ENCODE measurements around the gene EMC6.

Gene EMC6

DNA sequence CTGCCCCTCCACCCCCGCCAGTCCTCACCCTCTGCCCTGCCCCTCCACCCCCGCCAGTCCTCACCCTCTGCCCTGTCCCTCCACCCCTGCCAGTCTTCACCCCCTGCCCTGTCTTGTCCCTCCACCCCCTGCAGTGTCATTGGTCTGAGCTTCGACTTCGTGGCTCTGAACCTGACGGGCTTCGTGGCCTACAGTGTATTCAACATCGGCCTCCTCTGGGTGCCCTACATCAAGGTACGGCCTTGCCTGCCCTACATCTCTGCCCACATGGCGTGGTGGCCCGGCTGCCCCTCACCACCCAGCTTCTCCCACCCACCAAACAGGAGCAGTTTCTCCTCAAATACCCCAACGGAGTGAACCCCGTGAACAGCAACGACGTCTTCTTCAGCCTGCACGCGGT, 12.3 kb upstream of the EMC6 start:
- DNase-seq (ENCODE audit: low read depth, low spot score) = no peak

DNA sequence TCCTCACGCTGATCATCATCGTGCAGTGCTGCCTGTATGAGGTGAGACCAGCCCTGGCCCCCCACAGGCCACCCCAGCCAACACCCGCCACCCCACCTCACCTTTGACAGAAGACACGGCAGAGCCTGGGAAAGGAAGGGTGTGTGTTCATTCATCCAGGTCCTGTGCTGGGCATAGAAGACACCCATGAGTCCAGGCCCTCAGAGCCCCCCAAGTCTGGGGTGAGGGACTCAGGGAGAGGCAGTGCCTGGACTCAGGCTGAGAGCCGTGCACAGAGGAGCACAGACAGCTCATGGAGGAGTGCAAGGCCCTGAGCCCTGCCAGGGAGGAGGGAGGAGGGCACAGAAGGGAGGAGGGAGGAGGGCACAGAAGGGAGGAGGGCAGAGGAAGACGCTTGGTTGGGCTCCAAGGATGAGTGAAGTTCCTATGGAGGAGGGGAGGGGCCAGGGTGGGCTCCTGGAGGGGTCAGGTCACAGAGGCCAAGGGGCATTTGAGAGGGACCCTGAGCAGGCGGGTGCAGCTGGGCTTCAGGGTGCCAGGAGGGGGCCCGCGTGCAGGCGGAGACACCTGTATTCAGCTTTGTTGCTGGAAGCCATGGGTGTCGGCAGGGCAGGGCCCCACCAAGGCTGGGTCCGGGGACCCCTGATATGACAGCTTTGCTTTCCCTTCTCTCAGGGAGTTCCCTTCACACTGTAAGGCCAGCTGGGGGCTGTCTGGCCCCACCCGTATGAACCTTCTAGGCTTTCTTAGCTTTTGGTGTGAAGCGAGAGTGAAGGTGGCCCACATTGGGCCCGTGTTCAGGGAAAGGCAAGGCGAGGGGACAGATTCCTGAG, 11.6 kb upstream of the EMC6 start:
- no peak for DNase-seq (ENCODE audit: low read depth, low spot score)

DNA sequence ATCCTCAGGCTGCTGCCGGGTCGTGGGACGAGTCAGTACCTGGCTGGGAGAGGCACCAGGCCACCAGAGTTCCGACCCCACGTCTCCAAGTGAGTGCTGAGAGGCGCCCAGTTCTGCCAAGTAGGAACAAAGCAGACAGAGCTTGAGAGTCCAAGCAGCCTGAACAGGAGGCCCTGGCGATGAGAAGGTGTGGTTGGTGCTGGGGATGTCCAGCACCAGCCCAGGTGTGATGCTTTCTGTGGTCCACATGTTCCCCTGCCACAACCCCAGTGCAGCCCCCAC, 11.1 kb upstream of the EMC6 start:
- DNase-seq (ENCODE audit: low read depth, low spot score) = no peak

DNA sequence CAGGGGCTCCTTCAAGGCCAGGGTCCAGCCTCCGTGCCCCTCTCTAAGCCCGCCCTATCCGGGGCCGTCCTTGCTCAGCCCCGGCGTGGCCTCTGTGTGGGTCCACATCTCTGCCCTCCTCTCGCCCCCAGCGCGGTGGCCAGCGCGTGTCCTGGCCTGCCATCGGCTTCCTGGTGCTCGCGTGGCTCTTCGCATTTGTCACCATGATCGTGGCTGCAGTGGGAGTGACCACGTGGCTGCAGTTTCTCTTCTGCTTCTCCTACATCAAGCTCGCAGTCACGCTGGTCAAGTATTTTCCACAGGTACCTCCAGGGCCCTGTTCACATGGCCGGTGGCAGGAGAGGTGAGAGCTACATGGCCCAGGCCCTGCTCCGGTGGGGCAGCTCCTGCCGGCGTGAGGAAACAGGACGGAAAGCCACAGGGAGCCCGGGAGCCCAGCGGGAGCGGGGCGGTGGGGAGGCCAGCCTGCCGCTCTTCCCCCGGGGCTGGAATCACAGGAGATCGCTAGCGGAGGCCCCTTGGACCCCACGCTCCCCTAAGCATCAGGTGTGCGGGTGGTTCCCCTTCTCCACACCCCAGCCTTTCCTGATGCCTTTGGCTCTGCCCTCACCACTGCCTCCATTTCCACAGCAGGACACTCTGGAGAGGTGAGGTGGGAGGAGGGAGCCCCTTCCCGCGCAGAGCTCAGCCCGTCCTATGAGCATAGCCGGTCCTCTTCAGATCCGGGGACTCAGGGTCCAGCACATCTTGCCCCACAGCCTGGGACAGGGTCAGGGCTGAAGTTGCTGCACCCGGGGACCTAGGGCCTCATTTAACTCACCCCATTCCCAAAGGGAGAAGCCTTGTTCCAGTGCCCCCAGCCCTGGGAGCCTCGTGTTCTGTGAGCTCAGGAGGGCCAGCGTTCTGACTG, 10.5 kb upstream of the EMC6 start:
- DNase-seq (ENCODE audit: low read depth, low spot score) = no peak

DNA sequence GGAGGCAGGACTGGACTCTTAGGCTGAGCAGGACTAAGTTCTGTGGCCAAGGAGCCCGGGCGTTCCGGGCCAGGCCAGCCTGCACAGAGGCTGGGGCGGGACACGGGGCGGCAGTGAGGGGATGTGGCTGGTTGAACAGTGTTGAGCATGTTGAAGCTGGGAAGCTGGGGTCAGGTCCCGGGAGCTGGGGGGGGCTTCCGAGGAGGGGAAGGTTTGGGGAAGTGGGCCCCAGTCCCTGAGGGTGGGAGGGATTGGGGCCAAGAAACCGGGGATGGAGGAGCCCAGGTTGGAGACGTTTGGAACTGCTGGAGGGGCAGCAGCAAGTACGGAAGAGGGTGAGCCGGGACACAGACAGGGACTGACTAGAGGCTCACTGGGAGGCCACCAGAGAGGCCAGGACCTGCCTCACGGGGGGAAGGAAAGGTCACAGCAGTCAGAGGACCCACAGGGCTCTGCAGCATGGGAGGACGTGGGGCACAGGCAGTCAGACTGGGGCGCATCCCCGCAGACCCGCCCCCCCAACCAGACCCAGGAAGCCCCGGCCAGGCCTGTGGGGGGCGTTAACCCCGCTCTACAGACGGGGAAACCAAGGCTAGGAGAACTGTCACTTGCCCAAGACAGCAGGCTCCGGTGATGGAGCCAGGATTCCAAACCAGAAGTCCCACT, 9.7 kb upstream of the EMC6 start:
- no peak for DNase-seq (ENCODE audit: low read depth, low spot score)

DNA sequence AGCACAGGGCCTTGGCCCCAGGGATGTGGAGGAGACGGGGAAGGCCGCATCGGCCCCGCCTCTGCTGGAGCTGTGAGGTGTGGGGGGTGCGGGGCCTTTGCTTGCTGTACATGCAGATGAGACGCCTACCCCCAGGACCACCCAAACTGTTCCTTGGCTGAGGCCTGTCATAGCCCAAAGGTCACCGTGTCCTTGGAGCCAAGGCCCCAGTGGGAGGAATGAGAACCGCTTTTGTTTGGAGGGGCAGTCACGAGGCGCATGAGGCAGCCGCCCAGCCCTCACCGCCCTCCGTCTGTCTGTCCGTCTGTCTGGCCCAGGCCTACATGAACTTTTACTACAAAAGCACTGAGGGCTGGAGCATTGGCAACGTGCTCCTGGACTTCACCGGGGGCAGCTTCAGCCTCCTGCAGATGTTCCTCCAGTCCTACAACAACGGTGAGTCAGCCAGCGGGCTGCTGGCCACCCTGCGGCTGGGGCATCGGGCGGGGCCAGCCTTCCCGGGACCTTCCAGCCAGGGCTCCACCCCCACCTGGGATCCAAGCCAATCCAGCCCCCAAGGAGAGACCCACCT, 9.0 kb upstream of the EMC6 start:
- no peak for DNase-seq (ENCODE audit: low read depth, low spot score)

DNA sequence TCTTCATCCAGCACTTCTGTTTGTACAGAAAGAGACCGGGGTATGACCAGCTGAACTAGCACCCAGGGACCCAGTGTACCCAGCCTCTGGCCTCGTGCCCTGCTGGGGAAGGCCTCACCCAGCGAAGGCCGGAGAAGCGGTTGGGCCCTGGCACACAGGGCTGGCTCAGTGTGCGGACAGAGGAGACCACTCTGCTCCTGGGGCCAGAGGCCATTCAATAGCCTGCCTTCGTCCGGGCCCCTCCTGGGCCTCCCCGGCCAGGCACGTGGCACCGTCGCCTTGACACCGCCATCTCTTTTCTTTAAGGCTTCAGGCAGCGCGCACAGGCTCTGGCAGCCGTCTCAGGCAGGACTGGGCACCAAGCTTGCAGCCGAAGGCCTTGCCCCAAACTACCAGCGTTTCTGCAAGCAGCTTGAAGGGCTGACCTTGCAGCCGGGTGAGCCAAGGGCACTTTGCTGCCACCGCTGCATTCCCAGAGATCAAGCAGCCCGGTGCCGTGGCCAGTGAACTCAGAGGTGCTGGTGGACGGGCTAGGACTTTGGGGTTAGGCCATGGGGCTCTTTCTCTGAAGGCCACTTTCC, 8.2 kb upstream of the EMC6 start:
- DNase-seq (ENCODE audit: low read depth, low spot score) = no peak

DNA sequence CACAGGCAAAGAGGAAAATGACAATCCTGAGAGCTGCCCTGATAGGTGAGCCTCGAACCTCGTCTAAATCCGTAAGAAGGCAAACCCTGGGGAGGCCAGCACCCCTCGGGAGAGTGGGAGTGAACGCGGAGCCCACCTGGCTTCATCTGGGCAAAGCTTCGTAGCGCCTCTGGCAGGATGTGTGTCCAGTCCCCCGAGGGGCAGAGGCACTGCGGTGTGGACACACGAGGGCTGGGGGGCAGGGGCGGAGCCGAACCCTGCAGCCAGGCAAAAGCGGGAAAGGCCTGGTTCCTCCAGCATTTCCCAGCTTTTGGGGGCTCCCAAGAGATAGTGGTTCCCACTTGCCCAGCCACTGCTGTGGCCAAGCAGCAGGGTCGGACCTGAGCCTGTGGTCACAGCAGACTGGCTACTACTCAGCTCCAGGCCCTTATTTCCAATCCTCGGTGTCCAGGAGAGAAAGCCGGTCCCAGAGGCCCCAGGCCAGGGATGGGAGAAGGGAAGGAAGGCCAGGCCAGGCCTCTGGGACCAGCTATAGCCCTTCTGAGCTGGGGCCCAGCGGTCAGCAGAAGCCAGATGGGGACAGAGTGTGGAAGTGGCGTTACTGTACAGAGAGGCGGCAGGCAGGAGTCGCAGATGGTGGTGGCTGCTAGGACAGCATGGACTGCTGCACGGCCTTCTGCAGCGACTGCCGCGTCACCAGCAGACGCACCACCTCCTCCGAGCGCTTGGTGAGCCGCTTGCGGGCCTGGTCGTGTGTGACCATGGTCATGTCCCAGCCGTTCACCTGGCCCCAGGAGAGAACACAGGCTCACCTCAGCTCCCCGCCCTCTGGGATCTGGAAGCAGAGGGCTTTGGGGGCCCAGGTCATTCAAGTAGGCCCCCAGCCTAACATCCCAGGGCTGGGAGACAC, 5.3 kb upstream of the EMC6 start:
- no peak for DNase-seq (ENCODE audit: low read depth, low spot score)

DNA sequence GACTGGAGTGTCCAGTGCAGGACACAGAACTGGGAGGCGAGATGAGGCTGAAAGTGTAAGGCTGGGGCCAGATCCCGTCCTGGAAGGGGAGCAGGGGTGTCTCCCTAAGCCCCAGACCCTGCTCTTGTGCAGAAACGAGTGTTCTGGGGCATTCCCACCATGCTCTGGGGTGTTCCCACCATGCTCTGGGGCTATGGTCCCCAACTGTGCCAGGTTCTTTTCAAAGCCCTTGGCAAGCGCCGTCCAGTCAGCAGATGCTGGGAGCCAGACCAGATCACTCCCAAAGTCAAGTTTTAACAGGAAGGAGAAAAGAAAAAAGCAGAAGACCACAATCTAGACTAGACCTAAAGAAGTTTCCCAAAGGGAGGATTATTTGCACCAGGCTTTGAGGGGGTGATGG, 2.8 kb upstream of the EMC6 start:
- DNase-seq (ENCODE audit: low read depth, low spot score) = no peak

DNA sequence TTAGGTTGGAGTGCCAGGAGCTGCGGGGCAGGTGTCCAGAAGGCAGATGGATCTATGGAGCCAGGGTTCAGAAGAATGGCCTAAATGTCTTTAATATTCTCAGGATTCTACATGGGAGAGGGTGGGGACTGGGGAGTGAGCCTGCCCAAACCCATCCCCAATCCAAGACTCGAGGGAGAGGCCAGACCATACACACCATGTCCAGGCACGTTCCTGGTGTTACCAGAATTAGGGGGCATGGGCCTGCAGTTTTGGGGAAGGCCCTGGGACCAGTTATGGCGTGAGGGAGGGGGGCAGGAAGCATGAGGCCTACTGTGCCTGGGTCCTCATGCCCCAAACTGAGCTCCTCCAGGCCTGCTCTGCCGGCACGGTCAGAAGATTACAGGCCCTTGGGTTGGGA, 2.1 kb upstream of the EMC6 start:
- no peak for DNase-seq (ENCODE audit: low read depth, low spot score)

DNA sequence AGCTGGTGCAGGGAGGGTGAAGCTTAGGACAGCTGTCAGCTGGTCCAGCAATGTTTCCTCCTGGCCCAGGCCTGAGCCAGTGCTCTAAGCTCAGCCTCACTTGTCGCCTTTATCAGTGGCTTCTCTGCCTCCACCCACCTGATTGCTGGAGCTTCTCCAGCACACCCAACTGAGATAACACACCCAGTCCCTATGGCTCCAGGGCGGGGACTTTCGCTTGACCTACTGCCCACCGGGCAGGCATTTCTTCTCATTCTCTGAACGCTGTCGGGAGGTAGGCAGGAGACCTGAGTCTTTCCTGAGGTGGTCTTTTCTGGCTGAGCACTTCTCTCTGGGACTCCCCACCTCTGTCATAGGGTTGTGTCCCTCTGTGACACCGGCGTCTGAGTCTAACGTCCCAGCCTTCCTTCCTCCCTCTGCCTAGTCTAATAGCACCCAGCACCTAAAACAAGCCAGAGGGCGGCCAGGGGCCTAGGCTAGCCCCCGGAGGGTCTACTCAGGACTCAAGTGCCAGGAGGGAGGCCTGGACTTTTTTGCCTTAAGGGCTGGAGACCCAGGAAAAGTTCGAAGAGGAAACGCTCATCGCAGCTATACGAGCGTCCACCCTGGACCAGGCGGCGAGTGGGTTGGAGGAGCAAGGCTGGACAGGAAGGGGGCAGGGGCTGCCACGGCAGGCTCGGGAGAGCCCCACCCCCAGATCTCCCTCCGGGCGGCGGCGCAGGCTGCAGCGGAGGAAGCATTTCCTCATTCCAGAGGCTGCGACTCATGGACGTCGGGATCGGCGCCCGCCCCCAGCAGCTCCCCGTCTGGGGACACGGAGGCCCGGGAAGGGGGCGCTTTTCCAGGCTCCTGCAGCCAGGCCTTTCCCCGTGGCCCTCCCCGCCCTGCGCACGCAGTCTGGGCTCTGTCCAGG, 990 bp upstream of the EMC6 start:
- peak; percentile 91 for DNase-seq (ENCODE audit: low read depth, low spot score)

DNA sequence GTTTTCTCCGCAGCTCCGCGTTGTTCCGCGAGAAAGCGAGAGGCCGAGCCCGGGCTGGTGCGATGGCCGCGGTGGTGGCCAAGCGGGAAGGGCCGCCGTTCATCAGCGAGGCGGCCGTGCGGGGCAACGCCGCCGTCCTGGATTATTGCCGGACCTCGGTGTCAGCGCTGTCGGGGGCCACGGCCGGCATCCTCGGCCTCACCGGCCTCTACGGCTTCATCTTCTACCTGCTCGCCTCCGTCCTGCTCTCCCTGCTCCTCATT, 404 bp downstream of the EMC6 start:
- DNase-seq (ENCODE audit: low read depth, low spot score) = no peak

DNA sequence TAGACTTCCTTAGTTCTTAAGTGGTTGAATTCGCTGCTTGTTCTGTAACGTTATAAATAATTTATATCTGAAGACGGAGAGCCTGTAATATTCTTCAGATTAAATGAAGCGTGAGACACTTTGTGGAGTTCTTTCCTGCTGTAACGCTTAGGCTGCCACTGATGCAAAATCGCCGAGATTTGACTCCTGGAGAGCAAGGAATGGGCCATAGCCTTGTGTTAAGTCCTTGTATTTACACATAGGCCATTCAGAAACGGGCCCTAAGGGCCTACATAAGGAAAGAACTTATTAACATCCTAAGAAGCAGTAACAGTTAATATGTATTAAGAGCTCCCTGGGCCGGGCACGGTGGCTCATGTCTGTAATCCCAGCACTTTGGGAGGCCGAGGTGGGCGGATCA, 936 bp downstream of the EMC6 start:
- no peak for DNase-seq (ENCODE audit: low read depth, low spot score)

DNA sequence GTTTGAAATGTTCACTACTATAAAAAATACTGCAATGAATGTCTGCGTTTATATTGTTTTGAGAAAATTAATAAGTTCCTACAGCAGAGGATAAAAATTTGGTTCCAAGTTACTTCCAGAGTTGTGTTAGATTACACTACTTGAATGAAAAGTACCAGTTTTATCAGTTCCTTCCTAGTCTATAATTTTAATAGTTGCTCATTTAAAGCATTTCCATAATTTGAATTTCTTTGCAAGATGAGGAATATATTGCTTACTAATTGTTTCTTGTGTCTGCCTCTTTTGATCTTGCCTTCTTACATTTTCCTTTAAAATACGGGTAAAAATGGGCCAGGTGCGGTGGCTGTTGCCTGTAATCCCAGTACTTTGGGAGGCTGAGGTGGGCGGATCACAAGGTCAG, 4.0 kb downstream of the EMC6 start:
- DNase-seq (ENCODE audit: low read depth, low spot score) = no peak

DNA sequence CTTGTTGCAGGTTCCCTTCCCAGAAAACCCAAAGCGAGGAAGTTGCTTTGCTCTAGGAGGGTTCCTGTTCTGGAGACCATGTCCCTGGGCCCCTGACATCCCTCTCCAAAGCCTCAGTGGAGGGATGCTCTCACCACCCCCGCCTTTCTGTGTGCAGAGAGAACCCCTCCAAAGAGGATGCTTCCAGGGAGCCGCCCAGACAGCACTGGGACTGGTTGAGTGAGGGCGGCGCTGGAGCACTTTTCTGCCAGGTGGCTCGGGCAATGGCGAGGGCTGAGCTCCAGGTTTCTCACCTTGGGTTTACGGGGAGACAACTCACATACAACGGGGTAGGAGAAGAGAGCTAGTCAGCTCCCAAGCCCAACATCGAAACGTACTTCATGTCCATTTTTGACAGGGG, 7.3 kb downstream of the EMC6 start:
- no peak for DNase-seq (ENCODE audit: low read depth, low spot score)

DNA sequence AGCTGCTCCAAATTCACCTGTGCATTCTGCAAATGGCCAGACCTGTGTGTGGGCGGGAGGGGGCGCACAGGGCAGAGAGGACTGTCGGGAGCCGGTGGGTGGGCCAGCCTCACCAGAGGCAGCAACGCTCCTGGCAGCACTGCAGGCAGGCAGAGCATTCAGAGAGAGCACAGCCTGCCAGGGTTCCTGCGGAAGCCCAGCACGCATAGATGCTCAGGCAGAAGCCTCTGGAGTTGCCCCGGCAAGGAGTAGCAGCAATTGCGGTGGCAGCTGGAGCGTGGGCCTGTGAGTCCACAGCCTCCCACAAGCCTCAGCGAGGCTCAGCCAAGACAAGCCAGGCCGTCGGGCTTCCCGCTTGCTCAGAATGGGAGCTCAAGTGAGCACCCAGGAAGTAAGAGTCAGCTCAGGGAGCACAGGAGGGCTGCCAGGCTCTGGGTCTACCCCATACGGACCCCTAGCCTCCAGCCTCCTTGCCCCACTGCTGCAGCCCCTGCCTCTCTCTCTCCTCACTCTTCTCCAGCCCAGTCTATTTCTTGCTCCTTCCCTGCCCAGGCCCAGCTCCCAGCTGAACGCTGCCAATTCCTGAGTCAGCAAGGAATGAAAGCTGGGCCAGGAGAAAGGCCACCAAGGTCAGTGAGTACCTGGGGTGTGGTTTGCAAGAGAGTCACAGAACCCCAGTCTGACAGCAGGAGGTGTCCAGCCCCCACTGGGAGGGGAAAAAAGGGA, 9.6 kb downstream of the EMC6 start:
- DNase-seq (ENCODE audit: low read depth, low spot score) = peak; percentile 66

DNA sequence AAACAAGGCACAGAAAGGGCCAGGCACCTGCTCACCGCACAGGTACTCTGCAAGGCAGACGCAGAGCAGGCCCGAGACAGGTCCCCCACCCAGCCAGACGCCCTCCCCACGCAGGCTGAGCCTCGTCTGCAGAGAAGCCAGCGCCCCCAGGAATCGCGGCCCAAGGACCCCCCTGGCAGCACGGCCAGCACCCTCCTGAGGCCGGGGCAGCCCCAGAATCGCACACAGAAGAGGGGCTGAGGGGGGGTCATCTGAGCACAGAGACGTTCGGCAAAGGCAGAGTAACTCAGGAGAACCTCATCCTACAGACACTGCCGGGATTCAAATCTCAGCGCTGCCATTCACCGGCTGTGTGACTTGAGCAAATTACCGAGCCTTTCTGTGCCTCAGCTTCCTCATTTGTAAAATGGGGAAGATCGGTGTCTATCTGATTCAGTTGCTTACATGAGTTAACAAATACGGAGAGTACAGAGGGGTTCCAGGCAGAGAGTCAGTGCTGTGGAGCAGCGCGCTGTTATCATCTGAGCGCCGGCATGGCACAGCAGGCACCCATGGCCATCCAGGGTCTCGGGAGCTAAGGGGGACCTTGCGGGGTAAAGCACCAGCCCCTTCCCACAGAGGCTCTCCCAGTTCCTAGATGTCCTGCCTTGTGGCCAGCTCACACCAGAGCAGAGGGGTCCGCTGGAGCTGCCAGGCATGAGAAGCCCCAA, 10.4 kb downstream of the EMC6 start:
- DNase-seq (ENCODE audit: low read depth, low spot score) = no peak

DNA sequence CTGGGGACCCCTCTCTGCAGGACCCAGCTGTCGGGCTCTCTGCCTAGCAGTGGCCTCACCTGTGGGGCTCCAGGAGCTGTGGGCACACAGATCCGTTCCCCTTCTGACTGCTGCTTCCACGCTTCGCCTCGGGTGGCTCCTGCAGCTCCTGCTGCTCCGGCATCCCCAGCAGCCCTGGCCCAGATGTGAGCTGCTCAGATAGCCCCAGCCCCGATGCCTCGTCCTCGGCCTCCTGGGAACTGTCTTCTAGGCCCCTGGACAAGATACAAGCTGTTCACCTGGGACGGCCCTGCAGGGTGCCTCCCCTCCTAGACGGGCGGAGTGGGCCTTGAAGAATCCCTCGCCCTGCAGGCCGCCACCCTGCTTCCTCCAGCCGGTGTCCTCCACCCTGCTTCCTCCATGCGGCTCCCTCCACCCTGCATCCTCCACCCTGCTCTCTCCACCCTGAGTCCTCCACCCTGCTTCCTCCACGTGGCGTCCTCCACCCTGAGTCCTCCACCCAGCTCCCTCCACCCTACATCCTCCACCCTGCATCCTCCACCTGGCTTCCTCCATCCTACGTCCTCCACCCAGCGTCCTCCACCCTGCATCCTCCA, 11.0 kb downstream of the EMC6 start:
- no peak for DNase-seq (ENCODE audit: low read depth, low spot score)
